Middle frontal gyrus (tissue), 1 donor: ENCODE results near the gene GRK5.

Source experiments
- DNase-seq: peaks from one replicate; pipeline ENCODE4 v3.0.0-alpha.2; 2015; ENCODE audit warnings: low spot score; ENCODE audit errors: extremely low spot score

Gene GRK5

GRCh38 chr10:119314486-119314885 is 107.1 kb downstream of the GRK5 start:
- DNase-seq, result no peak

GRCh38 chr10:119315128-119316001 is 108.0 kb downstream of the GRK5 start:
- no peak for DNase-seq

- no peak for DNase-seq
Observed at GRCh38 chr10:119316002-119316358, 108.6 kb downstream of the GRK5 start.

GRCh38 chr10:119316729-119317097 is 109.3 kb downstream of the GRK5 start:
- no peak for DNase-seq

- DNase-seq, result no peak
Observed at GRCh38 chr10:119318411-119319160, 111.2 kb downstream of the GRK5 start.

- DNase-seq, result no peak
Observed at GRCh38 chr10:119319161-119319919, 112.0 kb downstream of the GRK5 start.

- no peak for DNase-seq
Observed at GRCh38 chr10:119319920-119320258, 112.5 kb downstream of the GRK5 start.

- DNase-seq, result no peak
Observed at GRCh38 chr10:119320981-119321380, 113.6 kb downstream of the GRK5 start.

GRCh38 chr10:119323085-119324016 is 116.0 kb downstream of the GRK5 start:
- no peak for DNase-seq

GRCh38 chr10:119325131-119325530 is 117.8 kb downstream of the GRK5 start:
- DNase-seq, result no peak

- DNase-seq, result no peak
Observed at GRCh38 chr10:119326167-119326566, 118.8 kb downstream of the GRK5 start.

GRCh38 chr10:119327096-119327745 is 119.8 kb downstream of the GRK5 start:
- no peak for DNase-seq

GRCh38 chr10:119328223-119328622 is 120.9 kb downstream of the GRK5 start:
- no peak for DNase-seq

GRCh38 chr10:119330342-119330741 is 123.0 kb downstream of the GRK5 start:
- DNase-seq, result no peak

GRCh38 chr10:119331061-119331460 is 123.7 kb downstream of the GRK5 start:
- DNase-seq, result no peak

GRCh38 chr10:119333146-119333792 is 125.9 kb downstream of the GRK5 start:
- no peak for DNase-seq

GRCh38 chr10:119335671-119336353 is 128.4 kb downstream of the GRK5 start:
- no peak for DNase-seq

- DNase-seq, result no peak
Observed at GRCh38 chr10:119336599-119336998, 129.2 kb downstream of the GRK5 start.

- no peak for DNase-seq
Observed at GRCh38 chr10:119337223-119337622, 129.9 kb downstream of the GRK5 start.
